HEK293T (cell line): ENCODE results near the gene HSD3B2.

ENCODE experiments used
- ARNT ChIP-seq: fragments of 450-650 bp; IDR thresholded peaks from 2 replicates; pipeline ENCODE4 v1.6.1; 2017; ENCODE audit warnings: mild to moderate bottlenecking
- BHLHE40 ChIP-seq: fragments of 450-650 bp; IDR thresholded peaks from 2 replicates; pipeline ENCODE4 v1.6.1; 2016; ENCODE audit warnings: mild to moderate bottlenecking, moderate library complexity, borderline replicate concordance
- FOXA1 ChIP-seq: fragments of 450-650 bp; IDR thresholded peaks from 2 replicates; pipeline ENCODE4 v1.6.1; 2016; ENCODE audit warnings: mild to moderate bottlenecking
- FOXK2 ChIP-seq: fragments of 450-650 bp; IDR thresholded peaks from 2 replicates; pipeline ENCODE4 v1.6.1; 2016; ENCODE audit warnings: mild to moderate bottlenecking
- FOXM1 ChIP-seq: fragments of 450-650 bp; IDR thresholded peaks from 2 replicates; pipeline ENCODE4 v1.6.1; 2017; ENCODE audit warnings: mild to moderate bottlenecking, borderline replicate concordance
- HDGF ChIP-seq: fragments of 450-650 bp; IDR thresholded peaks from 2 replicates; pipeline ENCODE4 v1.6.1; 2017; ENCODE audit warnings: antibody characterized with exemption, borderline replicate concordance
- L3MBTL2 ChIP-seq: fragments of 450-650 bp; conservative IDR thresholded peaks from 2 replicates; pipeline ENCODE4 v1.6.1; 2016; ENCODE audit warnings: mild to moderate bottlenecking
- LEF1 ChIP-seq: fragments of 450-650 bp; IDR thresholded peaks from 2 replicates; pipeline ENCODE4 v1.6.1; 2017; ENCODE audit warnings: mild to moderate bottlenecking, borderline replicate concordance
- NFRKB ChIP-seq: fragments of 450-650 bp; IDR thresholded peaks from 2 replicates; pipeline ENCODE4 v1.6.1; 2016; ENCODE audit warnings: mild to moderate bottlenecking, moderate library complexity
- SP1 ChIP-seq: fragments of 450-650 bp; IDR thresholded peaks from 2 replicates; pipeline ENCODE4 v1.6.1; 2017
- SUZ12 ChIP-seq: fragments of 450-650 bp; IDR thresholded peaks from 2 replicates; pipeline ENCODE4 v1.6.1; 2016; ENCODE audit warnings: mild to moderate bottlenecking
- TARDBP ChIP-seq: fragments of 450-650 bp; IDR thresholded peaks from 2 replicates; pipeline ENCODE4 v1.6.1; 2016
- ZNF384 ChIP-seq: fragments of 450-650 bp; IDR thresholded peaks from 2 replicates; pipeline ENCODE4 v1.6.1; 2016

- TF ChIP-seq SP1: no peak
- no peak for TF ChIP-seq SUZ12
- TF ChIP-seq FOXM1: no peak
- no peak for TF ChIP-seq LEF1
- TF ChIP-seq ARNT: no peak
- no peak for TF ChIP-seq FOXA1
- no peak for TF ChIP-seq HDGF
- TF ChIP-seq TARDBP: no peak
- no peak for TF ChIP-seq ZNF384
- no peak for TF ChIP-seq L3MBTL2
- TF ChIP-seq NFRKB: no peak
- TF ChIP-seq BHLHE40: no peak
- no peak for TF ChIP-seq FOXK2
Observed at GRCh38 chr1:119397986-119398385, 17.0 kb upstream of the HSD3B2 start.
